HG03520 (cell line): ENCODE measurements around the gene SLC25A25.
"Not testable (repeated sequence)": the region's sequence is repeated elsewhere in the genome, so short reads cannot be mapped to it uniquely, and the experiment has no call there.

Source experiments
- ATAC-seq: cut with Tn5 transposase; IDR thresholded peaks from one replicate; pipeline ENCODE4 v1.9.1; 2021; ENCODE audit warnings: mild to moderate bottlenecking, moderate library complexity; ENCODE audit not compliant: unreplicated experiment

The SLC25A25 gene

GRCh38 chr9:128067645-128068385 lies at the start of gene SLC25A25:
Gene SLC25A25 (plus strand): TSS chr9:128068232. CDS start chr9:128068320, 88 bp downstream.
- peak; percentile 69 for ATAC-seq

GRCh38 chr9:128020692-128021091 lies 47.3 kb upstream of the SLC25A25 start:
- no peak for ATAC-seq

GRCh38 chr9:128021098-128021497 lies 46.9 kb upstream of the SLC25A25 start:
- ATAC-seq, result no peak

- no peak for ATAC-seq
Measured at GRCh38 chr9:128022886-128023285, 45.1 kb upstream of the SLC25A25 start.

- not testable (repeated sequence) for ATAC-seq
Measured at GRCh38 chr9:128023671-128024070, 44.4 kb upstream of the SLC25A25 start.

- ATAC-seq, result no peak
Measured at GRCh38 chr9:128024761-128025308, 43.2 kb upstream of the SLC25A25 start.

- no peak for ATAC-seq
Measured at GRCh38 chr9:128025736-128026135, 42.3 kb upstream of the SLC25A25 start.

- no peak for ATAC-seq
Measured at GRCh38 chr9:128026255-128026772, 41.7 kb upstream of the SLC25A25 start.

- ATAC-seq, result no peak
Measured at GRCh38 chr9:128026773-128027541, 41.1 kb upstream of the SLC25A25 start.

GRCh38 chr9:128027705-128028104 lies 40.3 kb upstream of the SLC25A25 start:
- ATAC-seq, result no peak

- ATAC-seq, result no peak
Measured at GRCh38 chr9:128033609-128034008, 34.4 kb upstream of the SLC25A25 start.

- ATAC-seq, result no peak
Measured at GRCh38 chr9:128034821-128035652, 33.0 kb upstream of the SLC25A25 start.

GRCh38 chr9:128036522-128036921 lies 31.5 kb upstream of the SLC25A25 start:
- not testable (repeated sequence) for ATAC-seq

GRCh38 chr9:128040783-128041182 lies 27.2 kb upstream of the SLC25A25 start:
- ATAC-seq, result not testable (repeated sequence)

- ATAC-seq, result no peak
Measured at GRCh38 chr9:128042043-128042442, 26.0 kb upstream of the SLC25A25 start.

GRCh38 chr9:128043467-128043868 lies 24.6 kb upstream of the SLC25A25 start:
- no peak for ATAC-seq

GRCh38 chr9:128045409-128045808 lies 22.6 kb upstream of the SLC25A25 start:
- ATAC-seq, result not testable (repeated sequence)

- ATAC-seq, result no peak
Measured at GRCh38 chr9:128045831-128046230, 22.2 kb upstream of the SLC25A25 start.

GRCh38 chr9:128047231-128047630 lies 20.8 kb upstream of the SLC25A25 start:
- ATAC-seq, result no peak

GRCh38 chr9:128048663-128049062 lies 19.4 kb upstream of the SLC25A25 start:
- ATAC-seq, result no peak

- ATAC-seq, result no peak
Measured at GRCh38 chr9:128049843-128050242, 18.2 kb upstream of the SLC25A25 start.
